GM18507 (cell line): ENCODE measurements around the gene ASPN.

ENCODE experiments used
- DNase-seq: peaks from one replicate; pipeline ENCODE4 v3.0.0; 2011; ENCODE audit warnings: low read depth; ENCODE audit not compliant: insufficient read length; ENCODE audit errors: extremely low spot score
- FAIRE-seq: peaks from 2 replicates; lab custom pipeline; 2011; peaks lifted over from hg19 to GRCh38; lab: Jason Lieb, UNC

ASPN gene

GRCh38 chr9:92480291-92480771 is 2.0 kb downstream of the ASPN start:
- FAIRE-seq (no peak), DNase-seq (no peak)

- DNase-seq (no peak), FAIRE-seq (no peak)
Measured at GRCh38 chr9:92479346-92479745, 3.0 kb downstream of the ASPN start.

GRCh38 chr9:92478783-92479182 is 3.5 kb downstream of the ASPN start:
- no peak for DNase-seq
- no peak for FAIRE-seq

GRCh38 chr9:92476962-92477361 is 5.3 kb downstream of the ASPN start:
- DNase-seq (no peak), FAIRE-seq (peak; percentile 71)

- DNase-seq (no peak), FAIRE-seq (no peak)
Measured at GRCh38 chr9:92474587-92474986, 7.7 kb downstream of the ASPN start.

GRCh38 chr9:92468206-92468605 is 14.1 kb downstream of the ASPN start:
- DNase-seq (no peak), FAIRE-seq (no peak)

- DNase-seq = no peak
- FAIRE-seq = no peak
Measured at GRCh38 chr9:92467511-92467910, 14.8 kb downstream of the ASPN start.

- FAIRE-seq = no peak
Measured at GRCh38 chr9:92467041-92467440, 15.3 kb downstream of the ASPN start.

GRCh38 chr9:92463984-92464383 is 18.3 kb downstream of the ASPN start:
- FAIRE-seq (no peak), DNase-seq (no peak)

More at GRCh38 chr9:92467041-92467440, 15.3 kb downstream of the ASPN start:
- no peak for DNase-seq

GRCh38 chr9:92463387-92463786 is 18.9 kb downstream of the ASPN start:
- no peak for DNase-seq
- no peak for FAIRE-seq

GRCh38 chr9:92457576-92457975 is 24.7 kb downstream of the ASPN start:
- FAIRE-seq = no peak
- no peak for DNase-seq

- no peak for FAIRE-seq
Measured at GRCh38 chr9:92455217-92455616, 27.1 kb downstream of the ASPN start.

GRCh38 chr9:92446536-92446935 is 35.8 kb downstream of the ASPN start:
- DNase-seq (no peak), FAIRE-seq (no peak)

More at GRCh38 chr9:92455217-92455616, 27.1 kb downstream of the ASPN start:
- DNase-seq = no peak

GRCh38 chr9:92444841-92445240 is 37.5 kb downstream of the ASPN start:
- no peak for FAIRE-seq
- no peak for DNase-seq

- FAIRE-seq = peak; percentile 81
- no peak for DNase-seq
Measured at GRCh38 chr9:92440751-92441046, 41.6 kb downstream of the ASPN start.

- DNase-seq = no peak
- no peak for FAIRE-seq
Measured at GRCh38 chr9:92439921-92440750, 42.2 kb downstream of the ASPN start.

GRCh38 chr9:92438900-92439526 is 43.3 kb downstream of the ASPN start:
- FAIRE-seq (no peak), DNase-seq (no peak)

- DNase-seq (no peak), FAIRE-seq (no peak)
Measured at GRCh38 chr9:92435263-92435662, 47.0 kb downstream of the ASPN start.

GRCh38 chr9:92432972-92433548 is 49.2 kb downstream of the ASPN start:
- DNase-seq = no peak
- no peak for FAIRE-seq

GRCh38 chr9:92432350-92432749 is 50.0 kb downstream of the ASPN start:
- no peak for DNase-seq
- no peak for FAIRE-seq

GRCh38 chr9:92429836-92430235 is 52.5 kb downstream of the ASPN start:
- DNase-seq (no peak), FAIRE-seq (no peak)
